Naive thymus-derived CD4-positive, alpha-beta T cell (primary cell): ENCODE data around the gene GSTCD. TPM values are rescaled to one million over a fixed set of nuclear protein-coding genes. Genes with fewer than 3 reads are reported as not detected.
"Not testable (repeated sequence)": the region's sequence is repeated elsewhere in the genome, so short reads cannot be mapped to it uniquely, and the experiment has no call there.

Experiments
- ATAC-seq: fragments of 150-1000 bp; cut with Tn5 transposase; 2 replicates; pipeline ENCODE4 v1.10.0; 2021; ENCODE audit warnings: mild to moderate bottlenecking, moderate library complexity
- CTCF ChIA-PET: fragments of 350-600 bp; sonication (Branson Sonifier 250); formaldehyde crosslinking; loops from one replicate; lab custom pipeline; 2021; ENCODE audit warnings: antibody characterized with exemption; lab: Charles Lee
- POLR2A ChIA-PET: fragments of 350-600 bp; sonication (Branson Sonifier 250); formaldehyde crosslinking; loops from one replicate; lab custom pipeline; 2021; ENCODE audit warnings: antibody characterized with exemption, inconsistent platforms; lab: Charles Lee
- DNase-seq, 9 donors: peaks; one replicate each; pipeline versions ENCODE4 v3.0.0 to v3.0.0-alpha.2; 2020 to 2022; ENCODE audit warnings: mixed read lengths in 1 of 9
- H3K27ac ChIP-seq: one replicate; pipeline ENCODE4 v1.7.0; 2013; ENCODE audit warnings: mild to moderate bottlenecking, low read depth, low read length, moderate library complexity
- H3K27me3 ChIP-seq, 2 donors: one replicate each; pipeline ENCODE4 v1.7.0; 2013; ENCODE audit warnings: low read length in 2 of 2, mild to moderate bottlenecking in 2 of 2, moderate library complexity in 2 of 2; ENCODE audit not compliant: control insufficient read depth in 2 of 2, insufficient read depth in 2 of 2
- H3K36me3 ChIP-seq, 3 experiments: 1 replicate in 2 of 3; 2 replicates in 1 of 3; pipeline ENCODE4 v1.7.0; 2013; ENCODE audit warnings: low read length in 3 of 3, mild to moderate bottlenecking in 3 of 3, moderate library complexity in 1 of 3; ENCODE audit not compliant: insufficient read depth in 3 of 3, control insufficient read depth in 2 of 3
- H3K4me1 ChIP-seq, 2 donors: one replicate each; pipeline ENCODE4 v1.7.0; 2013; ENCODE audit warnings: low read length in 2 of 2, mild to moderate bottlenecking in 2 of 2, moderate library complexity in 1 of 2; ENCODE audit not compliant: control insufficient read depth in 2 of 2, insufficient read depth in 2 of 2
- H3K4me3 ChIP-seq: 2 replicates; pipeline ENCODE4 v1.7.0; 2013; ENCODE audit warnings: mild to moderate bottlenecking, low read length
- H3K9me3 ChIP-seq, 3 experiments: 1 replicate in 2 of 3; 2 replicates in 1 of 3; pipeline ENCODE4 v1.7.0; 2013; ENCODE audit warnings: low read length in 3 of 3; ENCODE audit not compliant: control insufficient read depth in 2 of 3
- H3K27ac Mint-ChIP-seq, 9 donors: one replicate each; pipeline ENCODE4 v1.8.0; 2020 to 2022; ENCODE audit warnings: mixed read lengths in 9 of 9, mild to moderate bottlenecking in 8 of 9, moderate library complexity in 5 of 9, inconsistent platforms in 2 of 9
- H3K27me3 Mint-ChIP-seq, 5 donors: one replicate each; pipeline ENCODE4 v1.8.0; 2021 to 2022; ENCODE audit warnings: mixed read lengths in 5 of 5, mild to moderate bottlenecking in 1 of 5
- H3K36me3 Mint-ChIP-seq, 5 donors: one replicate each; pipeline ENCODE4 v1.8.0; 2020 to 2022; ENCODE audit warnings: mixed read lengths in 5 of 5, mild to moderate bottlenecking in 3 of 5, inconsistent platforms in 1 of 5
- H3K4me1 Mint-ChIP-seq, 7 donors: one replicate each; pipeline ENCODE4 v1.8.0; 2020 to 2022; ENCODE audit warnings: mixed read lengths in 7 of 7, mild to moderate bottlenecking in 3 of 7, inconsistent platforms in 1 of 7
- H3K4me3 Mint-ChIP-seq, 10 donors: one replicate each; pipeline ENCODE4 v1.8.0; 2020 to 2022; ENCODE audit warnings: mild to moderate bottlenecking in 10 of 10, mixed read lengths in 10 of 10, moderate library complexity in 6 of 10, inconsistent platforms in 2 of 10
- H3K9me3 Mint-ChIP-seq, 11 donors: one replicate each; pipeline ENCODE4 v1.8.0; 2020 to 2022; ENCODE audit warnings: mixed read lengths in 11 of 11, mild to moderate bottlenecking in 4 of 11, inconsistent platforms in 1 of 11, moderate library complexity in 1 of 11
- intact Hi-C, 2 donors: fragments of 100-400 bp; cut with micrococcal nuclease; formaldehyde crosslinking; loops; one replicate each; pipeline ENCODE4 v1.15.1; 2023
- polyA plus RNA-seq, 2 donors: library from polyadenylated mRNA; unstranded; fragments of 300-500 nt; fragmentation: Illumina TruSeq; gene quantifications; one replicate each; pipeline ENCODE4 v1.2.3, GENCODE V29; 2021
- total RNA-seq, 6 experiments: library from RNA in 5 of 6; stranded (reverse) in 5 of 6; gene quantifications; 1 replicate in 5 of 6; 2 replicates in 1 of 6; pipeline ENCODE4 v1.2.3 and lab custom pipeline; 2021 to 2026

Gene GSTCD
- total and polyA plus RNA-seq, 7 experiments from 2014 or later: 3.8 to 9.2 (median 5.8) TPM

DNA sequence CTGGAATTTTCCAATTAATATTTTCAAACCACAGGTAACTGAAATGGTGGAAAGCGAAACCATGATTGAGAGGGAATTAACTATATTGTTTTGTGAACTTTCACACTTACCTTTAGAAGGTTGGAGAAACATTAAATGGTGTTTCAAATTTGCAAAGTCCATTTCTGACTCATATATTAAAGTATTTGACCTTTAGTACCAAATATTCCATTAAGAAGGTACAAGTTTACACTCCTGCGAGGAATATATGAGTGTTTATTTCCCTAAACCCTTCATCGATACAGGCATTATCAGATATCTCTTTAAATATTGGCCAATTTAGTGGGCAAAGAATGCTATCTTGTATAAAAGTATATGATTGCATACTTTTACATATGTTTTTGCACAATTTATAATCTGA is 142.6 kb downstream of the GSTCD start:
- Histone ChIP-seq H3K9me3 (no peaks in the 10 kb centered on the region), H3K36me3 (no peaks in the 10 kb centered on the region), H3K27ac (no peak overlapping the region), H3K4me3 (no peak overlapping the region), H3K4me1 (no peaks in the 10 kb centered on the region), H3K27me3 (no peaks in the 10 kb centered on the region)
- ChIA-PET CTCF (no interaction called here), POLR2A (no interaction called here)
- peaks cover 4 to 29% (median 13%) of the 10 kb centered on the region in 11 donors for H3K9me3 Mint-ChIP-seq
- no peaks in the 10 kb centered on the region for H3K4me1 Mint-ChIP-seq
- no peak overlapping the region for H3K27ac Mint-ChIP-seq
- no peak for ATAC-seq
- H3K4me3 Mint-ChIP-seq: no peak overlapping the region
- DNase-seq: no peak
- intact Hi-C loops: no loop called here
- no peaks in the 10 kb centered on the region for H3K27me3 Mint-ChIP-seq
- H3K36me3 Mint-ChIP-seq: peaks cover 0 to 31% (median 22%) of the 10 kb centered on the region in 5 donors

DNA sequence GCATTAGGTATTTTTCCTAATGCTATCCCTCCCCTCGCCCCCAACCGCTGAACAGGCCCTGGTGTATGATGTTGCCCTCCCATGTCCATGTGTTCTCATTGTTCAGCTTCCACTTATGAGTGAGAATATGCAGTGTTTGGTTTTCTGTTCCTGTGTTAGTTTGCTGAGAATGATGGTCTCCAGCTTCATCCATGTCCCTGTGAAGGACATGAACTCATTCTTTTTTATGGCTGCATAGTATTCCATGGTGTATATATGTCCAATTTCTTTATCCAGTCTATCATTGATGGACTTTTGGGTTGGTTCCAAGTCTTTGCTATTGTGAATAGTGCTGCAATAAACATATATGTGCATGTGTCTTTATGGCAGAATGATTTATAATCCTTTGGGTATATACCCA is 143.6 kb downstream of the GSTCD start:
- H3K9me3 Mint-ChIP-seq: peaks cover 7 to 38% (median 18%) of the 10 kb centered on the region in 11 donors
- H3K36me3 ChIP-seq, CTCF ChIA-PET, POLR2A ChIA-PET, ATAC-seq, H3K4me1 ChIP-seq, H3K4me1 Mint-ChIP-seq, DNase-seq, H3K27me3 ChIP-seq, H3K4me3 ChIP-seq, H3K9me3 ChIP-seq, H3K27me3 Mint-ChIP-seq, H3K27ac Mint-ChIP-seq, intact Hi-C loops, H3K27ac ChIP-seq, H3K4me3 Mint-ChIP-seq: not testable (repeated sequence)
- peaks cover 0 to 40% (median 30%) of the 10 kb centered on the region in 5 donors for H3K36me3 Mint-ChIP-seq

DNA sequence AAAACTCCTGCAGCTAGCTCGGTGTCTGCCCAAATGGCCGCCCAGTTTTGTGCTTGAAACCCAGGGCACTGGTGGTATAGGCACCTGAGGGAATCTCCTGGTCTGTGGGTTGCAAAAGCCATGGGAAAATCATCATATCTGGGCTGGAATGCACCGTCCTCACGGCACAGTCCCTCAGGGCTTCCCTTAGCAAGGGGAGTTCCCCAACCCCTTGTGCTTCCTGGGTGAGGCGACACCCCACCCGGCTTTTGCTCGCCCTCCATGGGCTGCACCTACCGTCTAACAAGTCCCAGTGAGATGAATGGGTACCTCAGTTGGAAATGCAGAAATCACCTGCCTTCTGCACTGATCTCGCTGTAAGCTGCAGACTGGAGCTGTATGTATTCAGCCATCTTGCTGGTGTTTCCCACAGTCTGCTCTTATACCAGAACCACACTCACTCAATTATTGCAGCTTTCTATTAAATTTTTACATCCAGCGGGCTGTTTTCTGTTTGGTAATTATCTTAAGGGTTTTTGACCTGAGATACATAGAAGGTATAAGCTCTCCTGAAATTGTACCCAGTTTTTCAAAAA is 150.0 kb downstream of the GSTCD start:
- DNase-seq (no peak), ATAC-seq (no peak)
- Histone ChIP-seq H3K36me3 (no peaks in the 10 kb centered on the region), H3K9me3 (no peaks in the 10 kb centered on the region), H3K4me1 (no peaks in the 10 kb centered on the region), H3K27ac (no peak overlapping the region), H3K27me3 (no peaks in the 10 kb centered on the region), H3K4me3 (no peak overlapping the region)
- ChIA-PET CTCF (no interaction called here), POLR2A (no interaction called here)
- H3K4me3 Mint-ChIP-seq: peak overlapping the region in 1 of 10 donors; percentile 25
- H3K4me1 Mint-ChIP-seq: no peaks in the 10 kb centered on the region
- H3K27me3 Mint-ChIP-seq: no peaks in the 10 kb centered on the region
- peaks cover 20 to 74% (median 37%) of the 10 kb centered on the region in 11 donors for H3K9me3 Mint-ChIP-seq
- peaks cover 0 to 36% (median 29%) of the 10 kb centered on the region in 5 donors for H3K36me3 Mint-ChIP-seq
- intact Hi-C loops: no loop called here
- H3K27ac Mint-ChIP-seq: no peak overlapping the region

DNA sequence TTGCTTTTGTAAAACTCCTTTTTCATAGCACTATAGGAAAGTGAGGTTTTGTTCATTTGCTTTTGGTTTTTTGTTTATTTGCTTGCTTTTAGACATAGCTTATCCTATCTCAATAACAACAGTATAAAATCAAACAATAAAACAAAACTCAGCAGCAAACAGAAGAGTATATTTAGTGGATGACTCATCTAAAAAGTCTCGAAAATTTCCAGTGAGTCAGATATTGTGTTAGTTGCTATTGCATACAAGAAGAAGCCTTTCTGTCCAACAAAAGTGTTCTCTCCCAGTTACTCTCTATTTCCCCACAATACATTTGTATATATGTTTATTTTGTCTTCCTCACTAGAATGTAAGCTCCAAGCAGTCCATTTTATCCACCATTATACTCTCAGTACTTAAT is 150.6 kb downstream of the GSTCD start:
- no peaks in the 10 kb centered on the region for H3K27me3 Mint-ChIP-seq
- no peak overlapping the region for H3K27ac Mint-ChIP-seq
- intact Hi-C loops: no loop called here
- ChIA-PET POLR2A (no interaction called here), CTCF (no interaction called here)
- H3K4me3 Mint-ChIP-seq: no peak overlapping the region
- Histone ChIP-seq H3K9me3 (no peaks in the 10 kb centered on the region), H3K4me3 (no peak overlapping the region), H3K27ac (no peak overlapping the region), H3K36me3 (no peaks in the 10 kb centered on the region), H3K27me3 (no peaks in the 10 kb centered on the region), H3K4me1 (no peaks in the 10 kb centered on the region)
- H3K4me1 Mint-ChIP-seq: no peaks in the 10 kb centered on the region
- peaks cover 0 to 32% (median 28%) of the 10 kb centered on the region in 5 donors for H3K36me3 Mint-ChIP-seq
- DNase-seq (no peak), ATAC-seq (no peak)
- H3K9me3 Mint-ChIP-seq: peaks cover 20 to 74% (median 32%) of the 10 kb centered on the region in 11 donors

DNA sequence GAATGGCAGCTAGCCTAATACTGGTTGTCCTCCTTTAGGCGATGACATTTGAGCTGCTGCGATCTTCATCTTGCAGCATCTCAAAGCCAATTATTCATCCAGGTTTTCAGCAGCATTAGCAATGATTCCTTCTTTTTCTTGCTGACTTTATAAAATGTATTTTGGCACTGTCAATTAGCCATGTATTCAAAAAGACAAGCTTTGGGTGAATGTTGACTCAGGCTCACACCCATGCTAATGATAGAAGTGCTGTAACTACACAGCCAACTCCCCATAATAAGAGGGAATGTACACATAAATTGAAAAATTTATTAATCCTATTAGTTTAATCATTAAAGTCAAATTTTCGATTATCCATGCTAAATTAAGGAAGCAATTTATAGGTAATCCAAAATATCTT is 162.4 kb downstream of the GSTCD start:
- ChIA-PET POLR2A (no interaction called here), CTCF (no interaction called here)
- intact Hi-C loops: no loop called here
- ATAC-seq: no peak
- Histone ChIP-seq H3K36me3 (no peaks in the 10 kb centered on the region), H3K4me1 (no peaks in the 10 kb centered on the region), H3K27ac (no peak overlapping the region), H3K27me3 (no peaks in the 10 kb centered on the region), H3K4me3 (no peak overlapping the region), H3K9me3 (no peaks in the 10 kb centered on the region)
- Mint-ChIP-seq H3K4me3 (no peak overlapping the region), H3K36me3 (no peaks in the 10 kb centered on the region), H3K27me3 (peaks cover 0 to 16% (median 6%) of the 10 kb centered on the region in 5 donors), H3K27ac (no peak overlapping the region), H3K9me3 (peaks cover 0 to 11% (median under 1%) of the 10 kb centered on the region in 11 donors), H3K4me1 (no peaks in the 10 kb centered on the region)
- no peak for DNase-seq

DNA sequence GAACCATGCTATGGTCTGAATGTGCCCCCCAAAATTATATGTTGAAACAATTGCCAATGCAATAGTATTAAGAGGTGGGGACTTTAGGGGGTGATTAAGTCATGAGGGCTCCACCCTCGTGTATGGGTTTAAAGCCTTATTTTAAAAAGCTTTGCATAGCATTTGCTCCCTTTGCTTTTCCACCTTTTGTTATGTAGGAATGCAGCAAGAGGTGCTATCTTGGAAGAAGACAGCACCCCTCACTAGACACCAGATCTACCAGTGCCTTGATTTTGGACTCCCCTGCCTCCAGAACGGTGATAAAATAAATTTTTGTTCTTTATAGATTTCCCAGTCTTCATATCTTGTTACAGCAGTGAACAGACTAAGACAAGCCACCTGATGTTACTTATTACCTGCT is 163.4 kb downstream of the GSTCD start:
- H3K9me3 ChIP-seq: no peaks in the 10 kb centered on the region
- no peaks in the 10 kb centered on the region for H3K4me1 Mint-ChIP-seq
- no peaks in the 10 kb centered on the region for H3K27me3 ChIP-seq
- ATAC-seq: no peak
- CTCF ChIA-PET: no interaction called here
- POLR2A ChIA-PET: no interaction called here
- no peak for DNase-seq
- no peak overlapping the region for H3K4me3 ChIP-seq
- H3K36me3 Mint-ChIP-seq: no peaks in the 10 kb centered on the region
- H3K4me3 Mint-ChIP-seq: no peak overlapping the region
- H3K27ac ChIP-seq: no peak overlapping the region
- H3K27me3 Mint-ChIP-seq: peaks cover 0 to 16% (median 6%) of the 10 kb centered on the region in 5 donors
- intact Hi-C loops: no loop called here
- H3K27ac Mint-ChIP-seq: no peak overlapping the region
- no peaks in the 10 kb centered on the region for H3K4me1 ChIP-seq
- peaks cover 0 to 7% (median 0%) of the 10 kb centered on the region in 11 donors for H3K9me3 Mint-ChIP-seq
- no peaks in the 10 kb centered on the region for H3K36me3 ChIP-seq

DNA sequence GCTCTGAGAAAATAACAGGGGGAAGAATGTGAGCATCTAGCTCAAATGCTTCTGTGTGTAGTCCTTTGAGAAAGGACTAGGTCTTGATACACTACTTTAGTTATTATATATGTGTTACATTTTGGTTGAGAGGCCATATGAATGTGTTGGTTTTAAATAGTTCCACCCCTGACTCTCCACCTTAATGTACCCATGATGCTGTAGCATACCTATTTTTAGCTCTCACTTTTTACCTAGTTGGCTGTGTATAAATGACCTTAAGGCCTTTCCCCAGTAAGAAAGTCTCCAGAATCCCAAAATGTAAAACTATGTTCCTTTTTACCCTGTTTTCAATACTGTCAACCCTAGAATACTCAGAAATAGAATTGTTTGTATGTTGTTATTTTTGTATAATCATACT is 166.6 kb downstream of the GSTCD start:
- ChIA-PET CTCF (no interaction called here), POLR2A (no interaction called here)
- no peak for ATAC-seq
- Histone ChIP-seq H3K36me3 (no peaks in the 10 kb centered on the region), H3K27me3 (no peaks in the 10 kb centered on the region), H3K9me3 (no peaks in the 10 kb centered on the region), H3K4me3 (no peak overlapping the region), H3K27ac (no peak overlapping the region), H3K4me1 (no peaks in the 10 kb centered on the region)
- H3K4me3 Mint-ChIP-seq: no peak overlapping the region
- intact Hi-C loops: no loop called here
- no peak for DNase-seq
- peaks cover 0 to 10% (median 3%) of the 10 kb centered on the region in 5 donors for H3K27me3 Mint-ChIP-seq
- no peaks in the 10 kb centered on the region for H3K36me3 Mint-ChIP-seq
- no peak overlapping the region for H3K27ac Mint-ChIP-seq
- H3K4me1 Mint-ChIP-seq: no peaks in the 10 kb centered on the region
- H3K9me3 Mint-ChIP-seq: peaks cover 0 to 2% (median 0%) of the 10 kb centered on the region in 11 donors
